Measurements from ENCODE around the gene TRPM8.

DNA sequence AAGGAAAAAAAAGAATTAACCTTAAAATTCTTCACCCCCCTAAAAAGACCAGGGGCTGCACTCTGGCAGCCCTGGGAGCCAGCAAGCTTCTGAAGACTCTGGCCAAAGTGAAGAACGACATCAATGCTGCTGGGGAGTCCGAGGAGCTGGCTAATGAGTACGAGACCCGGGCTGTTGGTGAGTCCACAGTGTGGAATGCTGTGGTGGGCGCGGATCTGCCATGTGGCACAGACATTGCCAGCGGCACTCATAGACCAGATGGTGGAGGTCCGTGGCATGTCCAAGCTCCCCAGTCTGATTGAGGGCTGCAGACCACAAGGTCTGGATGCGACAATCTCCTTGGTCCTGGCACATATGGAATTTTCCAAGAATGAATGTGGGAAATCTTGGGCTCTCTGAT lies 47.4 kb downstream of the TRPM8 start:
- TF ChIP-seq, protein P1, sequence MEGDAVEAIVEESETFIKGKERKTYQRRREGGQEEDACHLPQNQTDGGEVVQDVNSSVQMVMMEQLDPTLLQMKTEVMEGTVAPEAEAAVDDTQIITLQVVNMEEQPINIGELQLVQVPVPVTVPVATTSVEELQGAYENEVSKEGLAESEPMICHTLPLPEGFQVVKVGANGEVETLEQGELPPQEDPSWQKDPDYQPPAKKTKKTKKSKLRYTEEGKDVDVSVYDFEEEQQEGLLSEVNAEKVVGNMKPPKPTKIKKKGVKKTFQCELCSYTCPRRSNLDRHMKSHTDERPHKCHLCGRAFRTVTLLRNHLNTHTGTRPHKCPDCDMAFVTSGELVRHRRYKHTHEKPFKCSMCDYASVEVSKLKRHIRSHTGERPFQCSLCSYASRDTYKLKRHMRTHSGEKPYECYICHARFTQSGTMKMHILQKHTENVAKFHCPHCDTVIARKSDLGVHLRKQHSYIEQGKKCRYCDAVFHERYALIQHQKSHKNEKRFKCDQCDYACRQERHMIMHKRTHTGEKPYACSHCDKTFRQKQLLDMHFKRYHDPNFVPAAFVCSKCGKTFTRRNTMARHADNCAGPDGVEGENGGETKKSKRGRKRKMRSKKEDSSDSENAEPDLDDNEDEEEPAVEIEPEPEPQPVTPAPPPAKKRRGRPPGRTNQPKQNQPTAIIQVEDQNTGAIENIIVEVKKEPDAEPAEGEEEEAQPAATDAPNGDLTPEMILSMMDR (conservative IDR thresholded peaks at IDR 0.05 in 1 of 2, IDR thresholded peaks at IDR 0.05 in 1 of 2; ENCODE audit: low read depth in 1 of 2, low read length in 2 of 2), result no peak
- no peak for TF ChIP-seq EZH2 (IDR thresholded peaks at IDR 0.05; ENCODE audit: low read length, missing control alignments)
